IPS-NIHi7 (cell line): Measurements from ENCODE around the gene FNDC4.

Experiments
- DNase-seq: peaks from one replicate; pipeline ENCODE4 v3.0.0; 2012; ENCODE audit warnings: mixed read lengths; ENCODE audit errors: extremely low spot score

The FNDC4 gene

DNA sequence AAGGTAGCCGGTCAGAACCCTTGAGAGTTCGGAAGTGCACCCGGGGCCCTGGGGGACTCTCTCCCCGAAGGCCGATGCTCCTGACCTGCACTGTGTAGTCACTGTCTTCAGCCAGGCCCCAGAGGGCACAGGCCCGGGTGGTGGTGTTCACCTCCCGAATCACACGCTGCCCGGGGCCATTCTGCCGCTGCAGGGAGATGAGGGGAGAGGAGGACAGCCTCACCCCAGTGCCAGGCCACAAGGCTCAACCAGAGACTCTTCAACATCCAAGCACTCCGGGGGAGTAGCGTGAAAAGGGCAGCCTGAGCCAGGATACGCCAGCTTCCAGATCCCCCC is 1.1 kb downstream of the FNDC4 start:
- DNase-seq: no peak

DNA sequence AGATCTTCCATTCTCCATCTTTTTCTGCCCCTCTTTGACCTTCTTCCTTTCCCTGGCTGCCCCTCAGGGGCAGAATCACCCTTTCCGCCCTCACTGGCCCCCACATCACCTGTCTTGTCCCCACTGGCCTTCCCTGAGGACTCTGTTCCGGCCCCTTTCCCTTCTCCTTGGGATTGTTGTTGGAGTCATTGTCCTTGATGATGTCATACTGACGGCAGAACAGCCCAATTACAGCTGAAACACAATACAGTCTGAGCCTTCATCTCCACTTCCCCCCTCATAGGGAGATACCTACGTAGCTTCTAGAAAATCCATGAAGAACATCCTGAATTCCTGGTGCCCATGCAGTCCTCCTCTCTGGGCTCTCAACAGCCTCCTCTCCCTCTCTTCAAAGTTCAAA is 2.4 kb downstream of the FNDC4 start:
- no peak for DNase-seq

GRCh38 chr2:27489498-27490397 is 5.3 kb downstream of the FNDC4 start, which contains the start of gene IFT172:
IFT172 (minus strand) TSS chr2:27489743; CDS start chr2:27489653, 90 bp downstream.
- DNase-seq: peak; percentile 99

- DNase-seq: no peak
Measured at GRCh38 chr2:27489118-27489497, 5.9 kb downstream of the FNDC4 start.

GRCh38 chr2:27485496-27485895 is 9.5 kb downstream of the FNDC4 start:
- no peak for DNase-seq

- DNase-seq: no peak
Measured at GRCh38 chr2:27471961-27472360, 23.0 kb downstream of the FNDC4 start.

GRCh38 chr2:27464443-27464842 is 30.6 kb downstream of the FNDC4 start:
- DNase-seq: no peak

GRCh38 chr2:27461118-27461517 is 33.9 kb downstream of the FNDC4 start:
- no peak for DNase-seq

DNA sequence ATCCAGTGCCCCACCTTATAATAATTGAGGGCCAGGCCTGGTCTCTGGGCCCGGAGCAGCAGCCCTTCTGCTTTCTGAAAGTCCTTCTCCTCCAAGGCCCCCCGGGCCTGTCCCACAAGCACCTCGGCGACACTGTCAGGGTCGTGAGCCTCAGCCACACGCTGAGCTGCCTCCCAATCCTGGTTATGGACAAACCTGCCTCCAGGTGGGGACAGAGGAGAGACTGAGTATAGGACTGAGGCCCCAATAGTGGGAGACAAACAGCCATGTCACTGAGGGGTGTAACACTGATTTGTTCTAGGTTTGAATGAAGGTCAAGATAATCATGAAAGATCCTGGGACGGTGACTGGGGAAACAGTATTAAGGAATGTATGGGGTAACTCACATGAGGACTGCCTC is 41.0 kb downstream of the FNDC4 start:
- no peak for DNase-seq

GRCh38 chr2:27451095-27451494 is 43.9 kb downstream of the FNDC4 start:
- DNase-seq: no peak

DNA sequence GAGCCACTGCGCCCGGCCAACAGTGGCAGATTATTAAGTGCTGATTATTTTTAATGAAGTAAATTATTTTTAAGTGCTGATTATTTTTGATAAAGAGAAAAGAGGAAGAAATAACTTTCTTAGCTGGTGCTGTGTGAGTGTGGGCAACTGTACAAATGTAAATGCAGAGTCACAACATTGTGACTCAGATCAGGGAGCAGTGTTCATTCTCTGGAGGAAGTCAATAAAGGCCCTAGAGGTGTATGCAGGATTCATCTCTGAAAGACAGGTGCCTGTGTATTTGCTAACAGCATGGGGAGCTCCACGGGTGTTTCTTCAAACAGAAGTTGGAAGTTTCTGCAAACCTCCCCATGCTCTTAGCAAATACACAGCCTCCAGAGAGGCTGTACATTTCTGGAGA is 46.6 kb downstream of the FNDC4 start:
- no peak for DNase-seq

- no peak for DNase-seq
Measured at GRCh38 chr2:27446057-27446456, 48.9 kb downstream of the FNDC4 start.

DNA sequence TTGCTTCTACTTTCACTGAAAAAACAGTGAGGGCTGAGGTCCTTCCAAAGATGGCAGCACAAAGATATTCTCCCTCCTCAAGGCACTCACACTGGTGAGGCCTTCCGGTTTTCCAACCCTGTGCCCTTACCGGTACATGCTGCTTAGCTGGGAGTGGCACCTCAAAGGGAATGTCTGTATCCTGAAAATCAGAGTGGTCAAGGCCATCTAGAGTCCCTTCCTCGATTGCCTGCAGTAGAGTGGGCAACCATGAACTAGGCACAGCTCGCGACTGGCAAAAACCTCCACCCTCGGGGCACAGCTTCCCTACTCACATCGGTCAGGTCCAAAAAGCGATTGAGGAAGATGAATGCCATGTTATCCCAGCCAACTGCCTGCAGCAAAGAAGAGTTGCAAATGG is 49.4 kb downstream of the FNDC4 start:
- no peak for DNase-seq

GRCh38 chr2:27445155-27445554 is 49.8 kb downstream of the FNDC4 start:
- DNase-seq: no peak

DNA sequence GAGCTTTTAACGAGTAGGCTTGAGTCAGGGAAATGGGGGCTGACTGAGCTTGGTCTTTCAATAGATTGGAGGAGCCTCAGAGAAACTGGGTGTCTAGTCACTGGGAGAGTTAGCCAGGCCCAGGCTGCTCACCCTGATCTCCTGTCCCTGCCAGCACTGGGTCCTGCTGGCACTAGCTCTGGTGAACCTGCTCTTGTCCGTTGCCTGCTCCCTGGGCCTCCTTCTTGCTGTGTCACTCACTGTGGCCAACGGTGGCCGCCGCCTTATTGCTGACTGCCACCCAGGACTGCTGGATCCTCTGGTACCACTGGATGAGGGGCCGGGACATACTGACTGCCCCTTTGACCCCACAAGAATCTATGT is 52.1 kb downstream of the FNDC4 start:
- peak; percentile 27 for DNase-seq

DNA sequence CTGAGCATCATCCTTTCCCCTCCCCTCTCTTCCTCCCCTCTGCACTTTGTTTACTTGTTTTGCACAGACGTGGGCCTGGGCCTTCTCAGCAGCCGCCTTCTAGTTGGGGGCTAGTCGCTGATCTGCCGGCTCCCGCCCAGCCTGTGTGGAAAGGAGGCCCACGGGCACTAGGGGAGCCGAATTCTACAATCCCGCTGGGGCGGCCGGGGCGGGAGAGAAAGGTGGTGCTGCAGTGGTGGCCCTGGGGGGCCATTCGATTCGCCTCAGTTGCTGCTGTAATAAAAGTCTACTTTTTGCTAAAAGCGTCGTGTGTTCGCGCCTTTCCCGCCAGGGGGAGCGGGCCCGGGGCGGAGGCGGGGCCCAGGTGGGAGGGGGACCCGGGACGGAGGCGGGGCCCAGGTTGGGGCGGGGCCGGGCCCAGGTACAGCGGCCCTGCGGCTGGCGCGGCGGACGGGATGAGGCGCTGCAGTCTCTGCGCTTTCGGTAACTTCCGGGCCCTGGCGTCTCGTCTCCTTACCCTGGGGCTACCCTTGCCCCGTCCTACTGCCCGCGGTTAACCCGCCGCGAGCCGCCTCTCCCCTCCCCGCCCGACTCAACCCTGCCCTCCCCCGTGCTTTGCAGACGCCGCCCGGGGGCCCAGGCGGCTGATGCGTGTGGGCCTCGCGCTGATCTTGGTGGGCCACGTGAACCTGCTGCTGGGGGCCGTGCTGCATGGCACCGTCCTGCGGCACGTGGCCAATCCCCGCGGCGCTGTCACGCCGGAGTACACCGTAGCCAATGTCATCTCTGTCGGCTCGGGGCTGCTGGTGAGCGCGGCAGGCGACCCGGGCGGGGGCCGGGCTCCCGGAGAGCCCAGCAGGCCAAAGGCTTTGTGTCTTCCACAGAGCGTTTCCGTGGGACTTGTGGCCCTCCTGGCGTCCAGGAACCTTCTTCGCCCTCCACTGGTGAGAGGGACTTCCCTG is 52.8 kb downstream of the FNDC4 start, which contains the start of gene KRTCAP3:
Gene KRTCAP3, plus strand, starts transcription at position 424 of the 962 bp plus-strand sequence. Its CDS starts 32 bp downstream, at position 456.
- peak; percentile 99 for DNase-seq
